ENCODE data around the gene JMJD7. TPM values are rescaled to one million over a fixed set of nuclear protein-coding genes. Genes with fewer than 3 reads are reported as not detected.

JMJD7 gene
- total RNA-seq, 6 experiments from 2014 or later: 6.0 to 8.6 (median 7.3) TPM

- Histone ChIP-seq H3K4me1 (no peaks in the 10 kb centered on the region), H3K27ac (no peak overlapping the region), H3K27me3 (no peaks in the 10 kb centered on the region), H3K36me3 (no peaks in the 10 kb centered on the region), H3K4me3 (no peak overlapping the region), H3K9me3 (no peaks in the 10 kb centered on the region)
- DNase-seq (no peak), ATAC-seq (no peak)
- intact Hi-C loops (cut with DNase I): no loop called here
- 20% methylated on average over 1 of the region's 9 CpGs for WGBS (ENCODE audit: insufficient coverage, low coverage, low lambda C conversion rate, missing lambda C conversion rate)
- TF ChIP-seq POLR2A (IDR thresholded peaks at IDR 0.05) (no peak), CTCF (IDR thresholded peaks at IDR 0.05) (no peak)
Observed at GRCh38 chr15:41857316-41857715, 29.4 kb downstream of the JMJD7 start.

- Histone ChIP-seq H3K4me1 (no peaks in the 10 kb centered on the region), H3K27ac (no peak overlapping the region), H3K9me3 (no peaks in the 10 kb centered on the region), H3K27me3 (no peaks in the 10 kb centered on the region), H3K4me3 (no peak overlapping the region), H3K36me3 (no peaks in the 10 kb centered on the region)
- intact Hi-C loops (cut with DNase I): no loop called here
- 100% methylated on average over 1 of the region's 15 CpGs for WGBS (ENCODE audit: insufficient coverage, low coverage, low lambda C conversion rate, missing lambda C conversion rate)
- TF ChIP-seq CTCF (IDR thresholded peaks at IDR 0.05) (no peak), POLR2A (IDR thresholded peaks at IDR 0.05) (no peak)
- ATAC-seq (no peak), DNase-seq (no peak)
Observed at GRCh38 chr15:41858756-41859155, 30.9 kb downstream of the JMJD7 start.

- Histone ChIP-seq H3K9me3 (no peaks in the 10 kb centered on the region), H3K4me1 (no peaks in the 10 kb centered on the region), H3K27me3 (no peaks in the 10 kb centered on the region), H3K4me3 (no peak overlapping the region), H3K36me3 (no peaks in the 10 kb centered on the region), H3K27ac (no peak overlapping the region)
- DNase-seq (no peak), ATAC-seq (peak; percentile 53 to 75 (median 62))
- intact Hi-C loops (cut with DNase I): no loop called here
- TF ChIP-seq CTCF (IDR thresholded peaks at IDR 0.05) (peak; percentile 19 to 43 (median 28)), POLR2A (IDR thresholded peaks at IDR 0.05) (no peak)
- WGBS (ENCODE audit: insufficient coverage, low coverage, low lambda C conversion rate, missing lambda C conversion rate): 30% methylated on average over 4 of the region's 15 CpGs
Observed at GRCh38 chr15:41860049-41860828, 32.3 kb downstream of the JMJD7 start.

GRCh38 chr15:41861736-41862356 is 34.0 kb downstream of the JMJD7 start:
- no peaks in the 10 kb centered on the region for H3K27me3 ChIP-seq
- no peaks in the 10 kb centered on the region for H3K9me3 ChIP-seq
- H3K4me3 ChIP-seq: no peak overlapping the region
- no peak for TF ChIP-seq CTCF (IDR thresholded peaks at IDR 0.05)
- TF ChIP-seq POLR2A (IDR thresholded peaks at IDR 0.05): no peak
- intact Hi-C loops (cut with DNase I): no loop called here
- DNase-seq (no peak), ATAC-seq (no peak)
- H3K36me3 ChIP-seq: no peaks in the 10 kb centered on the region
- WGBS (ENCODE audit: insufficient coverage, low coverage, low lambda C conversion rate, missing lambda C conversion rate): no CpG with 5 or more reads among the region's 18 CpGs
- peaks cover 0 to 12% (median 0%) of the 10 kb centered on the region in 4 donors for H3K4me1 ChIP-seq
- no peak overlapping the region for H3K27ac ChIP-seq
